NCI-H1436 treated with DMSO at 0.1 percent for 48 hours (cell line): ENCODE results near the gene DDX46.
"Not testable (repeated sequence)": the region's sequence is repeated elsewhere in the genome, so short reads cannot be mapped to it uniquely, and the experiment has no call there.

Experiments used
- DNase-seq: peaks from one replicate; lab custom pipeline; 2025; lab: John Stamatoyannopoulos, UW

Gene DDX46

DNA sequence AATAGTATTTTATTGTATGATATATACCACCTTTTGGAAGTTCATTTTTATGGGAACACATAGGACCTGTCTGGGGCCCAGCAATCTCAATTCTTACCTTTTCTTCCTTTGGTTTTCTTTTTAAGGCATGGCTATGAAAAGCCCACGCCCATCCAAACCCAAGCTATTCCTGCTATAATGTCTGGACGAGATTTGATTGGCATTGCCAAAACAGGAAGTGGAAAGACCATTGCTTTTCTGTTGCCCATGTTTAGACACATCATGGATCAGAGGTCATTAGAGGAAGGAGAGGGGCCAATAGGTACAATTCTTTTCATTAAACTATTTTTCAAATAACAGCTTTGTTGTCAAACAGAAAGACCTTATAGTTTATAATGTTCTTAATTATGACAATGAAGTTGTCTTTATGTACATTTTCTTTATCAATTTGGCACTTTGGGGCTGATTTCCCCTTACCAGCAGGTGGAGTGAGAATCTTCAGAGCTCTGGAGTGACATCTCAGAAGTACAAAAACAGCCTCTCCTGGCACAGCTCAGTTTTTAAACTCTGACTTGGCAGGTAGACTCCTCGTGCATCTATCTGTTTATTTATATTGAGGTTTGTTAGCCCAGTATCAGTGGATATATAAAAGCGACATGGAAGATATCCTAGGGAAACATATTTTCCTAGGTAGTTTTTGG lies 25.8 kb downstream of the DDX46 start:
- no peak for DNase-seq

GRCh38 chr5:134784946-134785620 lies 26.5 kb downstream of the DDX46 start:
- DNase-seq, result no peak

DNA sequence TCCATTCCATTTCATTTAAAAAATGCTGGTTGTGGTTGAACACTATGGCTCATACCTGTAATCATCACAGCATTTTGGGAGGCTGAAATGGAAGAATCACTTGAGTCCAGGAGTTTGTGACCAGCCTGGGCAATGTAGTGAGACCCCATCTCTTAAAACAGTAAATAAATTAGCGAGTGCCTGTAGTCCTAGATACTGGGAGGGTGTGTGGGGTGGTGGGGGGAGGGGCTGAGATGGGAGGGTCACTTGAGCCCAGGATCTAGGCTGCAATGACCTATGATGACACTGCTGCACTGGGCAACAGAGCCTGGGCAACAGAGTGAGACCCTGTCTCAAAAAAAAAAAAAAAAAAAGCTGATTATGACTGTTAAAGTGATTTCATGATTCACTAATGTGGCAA lies 29.1 kb downstream of the DDX46 start:
- no peak for DNase-seq

DNA sequence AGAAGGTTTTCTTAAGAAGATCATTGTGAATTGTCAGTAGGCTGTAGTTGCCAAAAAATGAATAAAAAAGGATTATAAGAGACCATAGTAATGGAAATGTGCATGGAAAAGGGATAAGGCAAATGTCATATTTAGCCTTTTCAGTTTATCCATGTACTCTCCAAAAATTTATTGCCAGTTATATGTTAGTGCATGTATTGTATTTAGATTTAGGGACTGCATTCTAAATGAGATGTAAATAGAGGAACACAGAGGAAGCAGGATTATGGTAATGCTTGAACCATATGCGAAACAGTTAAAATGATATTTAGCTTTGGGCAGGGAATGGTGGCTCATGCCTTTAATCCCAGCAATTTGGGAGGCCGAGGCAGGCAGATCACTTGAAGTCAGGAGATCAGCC lies 33.0 kb downstream of the DDX46 start:
- no peak for DNase-seq

DNA sequence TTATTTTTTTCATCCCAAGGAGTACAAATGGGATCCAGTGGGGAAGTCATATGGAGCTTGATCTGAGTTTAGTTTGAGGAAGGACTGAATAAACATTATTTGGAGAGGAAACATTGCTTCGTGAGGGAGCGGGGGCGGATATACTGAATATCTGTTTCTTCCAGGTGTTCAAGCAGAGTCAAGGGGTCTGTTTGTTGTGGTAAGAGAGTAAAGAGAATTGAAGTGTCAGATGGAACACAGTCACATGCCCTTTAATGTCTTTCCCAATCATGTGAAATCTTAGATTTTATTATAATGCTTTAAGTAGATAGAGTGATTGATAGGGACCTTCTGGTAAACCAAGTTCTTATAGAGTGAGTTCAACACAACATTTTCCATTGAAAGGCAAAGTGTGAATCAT lies 33.7 kb downstream of the DDX46 start:
- no peak for DNase-seq

DNA sequence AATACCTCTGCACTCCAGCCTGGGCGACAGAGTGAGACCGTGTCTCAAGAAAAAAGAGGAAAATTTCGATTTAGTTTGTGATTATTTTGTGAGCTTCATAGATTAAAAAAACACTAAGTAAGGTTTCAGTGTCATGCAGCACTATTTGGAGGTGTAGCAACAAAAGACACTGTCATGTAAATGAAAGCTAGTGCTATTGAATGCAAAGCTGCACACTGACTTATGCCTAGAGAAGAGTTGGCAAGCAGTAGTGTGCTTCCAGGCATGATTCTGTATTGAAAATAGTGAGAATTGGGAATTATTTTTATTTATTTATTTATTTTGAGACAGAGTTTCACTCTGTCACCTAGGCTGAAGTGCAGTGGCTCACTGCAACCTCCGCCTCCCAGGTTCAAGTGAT lies 34.5 kb downstream of the DDX46 start:
- DNase-seq, result no peak

GRCh38 chr5:134794082-134794481 lies 35.5 kb downstream of the DDX46 start:
- no peak for DNase-seq

DNA sequence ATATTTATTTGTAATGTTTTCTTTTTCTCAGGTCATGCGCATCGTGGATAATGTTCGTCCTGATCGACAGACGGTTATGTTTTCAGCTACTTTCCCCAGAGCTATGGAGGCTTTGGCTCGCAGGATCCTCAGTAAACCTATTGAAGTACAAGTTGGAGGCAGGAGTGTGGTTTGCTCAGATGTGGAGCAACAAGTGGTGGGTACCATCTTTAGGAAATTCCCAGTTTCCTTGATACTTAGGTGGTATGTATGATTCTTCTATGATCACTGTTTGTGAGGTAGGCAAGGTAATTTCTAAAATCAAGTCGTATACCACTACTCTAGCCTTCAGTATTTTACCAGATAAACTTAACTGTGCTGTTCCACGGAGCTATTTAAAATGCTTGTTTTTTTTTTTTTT lies 36.2 kb downstream of the DDX46 start:
- no peak for DNase-seq

GRCh38 chr5:134798468-134798867 lies 39.9 kb downstream of the DDX46 start:
- DNase-seq, result no peak

DNA sequence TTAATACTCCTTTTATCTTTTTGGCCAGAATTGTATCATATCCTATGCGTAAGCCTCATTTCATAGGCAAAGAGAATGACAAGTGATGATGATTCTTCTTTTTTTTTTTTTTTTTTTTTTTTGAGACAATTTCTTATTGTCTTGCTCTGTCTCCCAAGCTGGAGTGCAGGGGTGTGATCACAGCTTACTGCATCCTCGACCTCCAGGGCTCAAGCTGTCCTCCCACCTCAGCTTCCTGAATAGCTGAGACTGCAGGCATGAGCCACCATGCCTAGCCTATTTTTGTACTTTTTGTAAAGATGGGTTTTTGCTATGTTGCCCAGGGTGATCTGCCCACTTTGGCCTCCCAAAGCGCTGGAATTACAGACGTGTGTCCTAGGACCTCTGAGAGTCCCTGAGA lies 45.2 kb downstream of the DDX46 start:
- DNase-seq, result no peak

- DNase-seq, result no peak
Measured at GRCh38 chr5:134813407-134813806, 54.8 kb downstream of the DDX46 start.

DNA sequence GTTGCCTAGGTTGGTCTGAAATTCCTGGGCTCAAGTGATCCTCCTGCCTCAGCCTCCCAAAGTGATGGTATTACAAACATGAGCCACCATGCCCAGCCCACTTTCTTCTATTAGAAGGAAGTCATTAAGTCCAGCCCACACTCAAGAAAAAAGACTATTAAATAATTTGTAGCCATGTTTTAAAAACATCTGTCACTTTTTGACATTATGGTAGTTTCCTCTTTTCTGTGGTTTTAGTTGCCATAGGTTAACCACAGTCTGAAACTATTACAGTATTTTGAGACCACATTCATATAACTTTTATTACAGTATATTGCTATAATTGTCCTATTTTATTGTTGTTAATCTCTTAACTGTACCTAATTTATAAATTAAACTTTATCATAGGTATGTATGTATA lies 55.2 kb downstream of the DDX46 start:
- DNase-seq, result no peak

- DNase-seq, result no peak
Measured at GRCh38 chr5:134817006-134817405, 58.4 kb downstream of the DDX46 start.

GRCh38 chr5:134818776-134819175 lies 60.2 kb downstream of the DDX46 start:
- DNase-seq, result no peak

DNA sequence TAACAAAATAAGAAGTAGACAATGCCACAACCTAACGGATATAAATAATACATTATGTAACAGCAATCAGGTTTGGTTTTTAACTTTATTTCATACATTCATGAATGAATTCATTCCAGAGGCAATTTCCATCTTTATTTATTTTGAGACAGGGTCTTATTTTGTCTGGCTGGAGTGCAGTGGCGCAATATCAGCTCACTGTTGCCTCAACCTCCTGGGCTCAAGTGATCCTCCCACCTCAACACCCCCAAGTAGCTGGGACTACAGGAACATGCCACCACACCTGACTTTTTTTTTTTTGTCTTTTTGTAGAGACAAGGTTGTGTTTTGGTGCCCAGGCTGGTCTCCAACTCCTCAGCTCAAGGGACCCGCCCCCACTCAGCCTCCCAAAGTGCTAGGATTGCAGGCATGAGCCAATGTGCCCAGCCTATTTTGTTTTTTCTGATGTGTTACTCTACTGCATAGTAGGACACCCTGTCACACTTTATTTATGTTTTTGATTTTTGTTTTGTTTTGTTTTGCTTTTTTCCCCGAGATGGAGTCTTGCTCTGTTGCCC lies 60.9 kb downstream of the DDX46 start:
- no peak for DNase-seq

- no peak for DNase-seq
Measured at GRCh38 chr5:134821841-134822240, 63.3 kb downstream of the DDX46 start.

DNA sequence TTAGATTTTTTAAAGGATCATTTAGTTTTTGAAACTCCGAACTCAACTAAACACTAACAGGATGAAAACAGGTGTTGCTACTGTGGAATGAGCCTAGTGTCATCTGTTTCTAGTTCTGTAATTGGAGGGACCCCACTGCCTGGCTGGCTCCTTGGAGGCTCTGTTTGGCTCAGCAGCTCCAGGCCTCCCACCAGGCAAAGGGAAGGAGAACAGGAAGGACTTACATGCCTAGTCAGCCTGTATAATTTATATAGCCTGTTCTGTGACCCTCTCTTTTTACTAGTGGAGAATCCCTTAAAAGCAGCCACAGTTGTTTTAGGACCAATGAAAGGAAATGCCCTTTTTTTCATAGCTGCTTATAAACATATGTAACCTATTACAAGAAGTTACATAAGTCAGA lies 66.1 kb downstream of the DDX46 start:
- no peak for DNase-seq

DNA sequence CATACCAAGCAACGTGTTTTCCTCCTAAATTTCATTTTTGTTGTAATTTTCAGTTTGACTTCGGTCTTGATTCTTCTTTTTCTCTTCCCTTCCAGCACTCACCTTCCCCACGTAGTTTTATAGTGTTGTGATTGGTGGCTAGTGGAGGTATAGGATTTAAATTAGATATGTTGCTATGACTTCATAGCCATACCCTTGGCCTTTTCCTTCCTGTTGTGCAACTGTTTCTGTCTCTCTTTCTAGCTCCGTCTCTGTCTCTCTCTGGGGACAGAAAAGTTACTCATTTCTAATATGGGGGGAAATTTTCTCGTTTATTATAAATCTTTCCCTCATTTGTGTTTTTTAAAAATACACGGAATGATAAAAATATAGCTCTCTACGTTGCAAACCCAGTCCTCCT lies 66.6 kb downstream of the DDX46 start:
- DNase-seq, result no peak

- no peak for DNase-seq
Measured at GRCh38 chr5:134833340-134834032, 74.9 kb downstream of the DDX46 start.

DNA sequence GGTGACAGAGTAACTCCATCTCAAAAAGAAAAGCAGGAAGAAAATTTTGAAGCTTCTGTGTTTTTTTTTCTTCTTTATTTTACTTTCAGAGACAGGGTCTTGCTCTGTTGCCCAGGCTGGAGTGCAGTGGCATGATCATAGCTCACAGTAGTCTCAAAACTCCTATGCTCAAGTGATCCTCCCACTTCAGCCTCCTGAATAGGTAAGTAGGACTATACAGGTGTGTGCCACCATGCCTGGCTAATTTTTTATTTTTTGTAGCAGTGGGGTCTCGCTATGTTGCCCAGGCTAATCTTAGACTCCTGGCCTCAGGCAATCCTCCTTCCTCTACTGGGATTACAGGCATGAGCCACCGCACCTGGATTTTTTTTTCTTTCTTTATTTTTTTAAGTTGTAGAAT lies 77.0 kb downstream of the DDX46 start:
- DNase-seq, result no peak

GRCh38 chr5:134837530-134838181 lies 79.1 kb downstream of the DDX46 start:
- DNase-seq, result no peak

- not testable (repeated sequence) for DNase-seq
Measured at GRCh38 chr5:134838361-134838760, 79.8 kb downstream of the DDX46 start.

GRCh38 chr5:134840811-134841210 lies 82.2 kb downstream of the DDX46 start:
- no peak for DNase-seq
